ENCODE results near the gene TMEM179. TPM values are rescaled to one million over a fixed set of nuclear protein-coding genes. Genes with fewer than 3 reads are reported as not detected.

The TMEM179 gene
- total and polyA plus RNA-seq, 2 experiments from 2014 or later, result 3.6 to 8.6 TPM

- no peak overlapping the region for H3K27ac ChIP-seq
- no peaks in the 10 kb centered on the region for H3K4me1 ChIP-seq (ENCODE audit: low read depth)
- no peak for TF ChIP-seq CTCF (IDR thresholded peaks at IDR 0.05; ENCODE audit: low read depth, low read length)
- no peak overlapping the region for H3K4me3 ChIP-seq
- peak; percentile 11 to 44 for DNase-seq (ENCODE audit: low read depth in 1 of 2, low spot score in 1 of 2)
- no peaks in the 10 kb centered on the region for H3K27me3 ChIP-seq
- H3K9me3 ChIP-seq (ENCODE audit: low read depth), result no peaks in the 10 kb centered on the region
- H3K36me3 ChIP-seq, result no peaks in the 10 kb centered on the region
Observed at GRCh38 chr14:104554608-104555429, 49.8 kb downstream of the TMEM179 start.

- no peaks in the 10 kb centered on the region for H3K27me3 ChIP-seq
- no peaks in the 10 kb centered on the region for H3K9me3 ChIP-seq (ENCODE audit: low read depth)
- no peak for DNase-seq (ENCODE audit: low read depth in 1 of 2, low spot score in 1 of 2)
- no peaks in the 10 kb centered on the region for H3K36me3 ChIP-seq
- no peak overlapping the region for H3K4me3 ChIP-seq
- H3K4me1 ChIP-seq (ENCODE audit: low read depth), result no peaks in the 10 kb centered on the region
- no peak overlapping the region for H3K27ac ChIP-seq
- no peak for TF ChIP-seq CTCF (IDR thresholded peaks at IDR 0.05; ENCODE audit: low read depth, low read length)
Observed at GRCh38 chr14:104554088-104554607, 50.4 kb downstream of the TMEM179 start.

- H3K4me1 ChIP-seq (ENCODE audit: low read depth), result no peaks in the 10 kb centered on the region
- H3K9me3 ChIP-seq (ENCODE audit: low read depth), result no peaks in the 10 kb centered on the region
- TF ChIP-seq CTCF (IDR thresholded peaks at IDR 0.05; ENCODE audit: low read depth, low read length), result no peak
- no peak overlapping the region for H3K27ac ChIP-seq
- no peak overlapping the region for H3K4me3 ChIP-seq
- no peaks in the 10 kb centered on the region for H3K27me3 ChIP-seq
- H3K36me3 ChIP-seq, result no peaks in the 10 kb centered on the region
- no peak for DNase-seq (ENCODE audit: low read depth in 1 of 2, low spot score in 1 of 2)
Observed at GRCh38 chr14:104553166-104554087, 51.1 kb downstream of the TMEM179 start.

- DNase-seq (ENCODE audit: low read depth in 1 of 2, low spot score in 1 of 2), result no peak
- H3K27ac ChIP-seq, result no peak overlapping the region
- no peak for TF ChIP-seq CTCF (IDR thresholded peaks at IDR 0.05; ENCODE audit: low read depth, low read length)
- H3K36me3 ChIP-seq, result no peaks in the 10 kb centered on the region
- H3K9me3 ChIP-seq (ENCODE audit: low read depth), result no peaks in the 10 kb centered on the region
- H3K27me3 ChIP-seq, result no peaks in the 10 kb centered on the region
- H3K4me3 ChIP-seq, result no peak overlapping the region
- no peaks in the 10 kb centered on the region for H3K4me1 ChIP-seq (ENCODE audit: low read depth)
Observed at GRCh38 chr14:104552738-104553125, 51.8 kb downstream of the TMEM179 start.

GRCh38 chr14:104551851-104552737 is 52.5 kb downstream of the TMEM179 start:
- Histone ChIP-seq H3K36me3 (no peaks in the 10 kb centered on the region), H3K9me3 (ENCODE audit: low read depth) (no peaks in the 10 kb centered on the region), H3K27me3 (no peaks in the 10 kb centered on the region), H3K27ac (no peak overlapping the region), H3K4me3 (no peak overlapping the region), H3K4me1 (ENCODE audit: low read depth) (no peaks in the 10 kb centered on the region)
- no peak for TF ChIP-seq CTCF (IDR thresholded peaks at IDR 0.05; ENCODE audit: low read depth, low read length)
- DNase-seq (ENCODE audit: low read depth in 1 of 2, low spot score in 1 of 2), result no peak
